Neuronal stem cell (in vitro differentiated cells): ENCODE results near the gene CEP131.

Source experiments
- DNase-seq: peaks from one replicate; pipeline ENCODE4 v3.0.0-alpha.2; 2013; ENCODE audit warnings: low spot score
- H2AFZ ChIP-seq: one replicate; pipeline ENCODE4 v1.6.1; 2013; ENCODE audit warnings: mild to moderate bottlenecking, low read length, inconsistent platforms
- H2AK5ac ChIP-seq: 2 replicates; pipeline ENCODE4 v1.6.1; 2013; ENCODE audit warnings: low read depth, mild to moderate bottlenecking, inconsistent platforms, low read length, moderate library complexity, mixed read lengths
- H2BK120ac ChIP-seq: 2 replicates; pipeline ENCODE4 v1.6.1; 2013; ENCODE audit warnings: low read depth, mild to moderate bottlenecking, inconsistent platforms, low read length, moderate library complexity, mixed read lengths
- H2BK12ac ChIP-seq: one replicate; pipeline ENCODE4 v1.6.1; 2013; ENCODE audit warnings: low read length, inconsistent platforms
- H2BK15ac ChIP-seq: 2 replicates; pipeline ENCODE4 v1.6.1; 2013; ENCODE audit warnings: mild to moderate bottlenecking, low read length, inconsistent platforms, mixed read lengths
- H2BK5ac ChIP-seq: one replicate; pipeline ENCODE4 v1.6.1; 2013; ENCODE audit warnings: inconsistent platforms, mild to moderate bottlenecking, low read length, moderate library complexity
- H3K14ac ChIP-seq: one replicate; pipeline ENCODE4 v1.6.1; 2013; ENCODE audit warnings: low read length, inconsistent platforms
- H3K18ac ChIP-seq: 2 replicates; pipeline ENCODE4 v1.6.1; 2013; ENCODE audit warnings: low read length, inconsistent platforms
- H3K23ac ChIP-seq: 2 replicates; pipeline ENCODE4 v1.6.1; 2013; ENCODE audit warnings: low read depth, mild to moderate bottlenecking, mixed read lengths, low read length, inconsistent platforms; ENCODE audit not compliant: poor library complexity
- H3K27ac ChIP-seq: replicated peaks from 3 replicates; pipeline ENCODE4 v1.5.1; 2013; ENCODE audit warnings: low read length, inconsistent platforms
- H3K27me3 ChIP-seq, 3 experiments: 2 replicates each; pipeline ENCODE4 v1.6.1; 2013; ENCODE audit warnings: low read length in 3 of 3, mild to moderate bottlenecking in 2 of 3, inconsistent platforms in 1 of 3, low read depth in 1 of 3, mixed read lengths in 1 of 3, moderate library complexity in 1 of 3; ENCODE audit not compliant: control insufficient read depth in 3 of 3, insufficient read depth in 3 of 3
- H3K36me3 ChIP-seq, 2 donors: replicated peaks in 1 of 2; 2 replicates each; pipeline ENCODE4 v1.6.1; 2013; ENCODE audit warnings: low read length in 2 of 2; ENCODE audit not compliant: control insufficient read depth in 2 of 2, insufficient read depth in 2 of 2
- H3K4ac ChIP-seq: 2 replicates; pipeline ENCODE4 v1.6.1; 2013; ENCODE audit warnings: inconsistent platforms, mild to moderate bottlenecking, low read length, moderate library complexity
- H3K4me1 ChIP-seq, 2 donors: 1 replicate in 1 of 2; 2 replicates in 1 of 2; pipeline ENCODE4 v1.6.1; 2013; ENCODE audit warnings: low read length in 2 of 2, low read depth in 1 of 2; ENCODE audit not compliant: control insufficient read depth in 2 of 2, insufficient read depth in 1 of 2
- H3K4me2 ChIP-seq: one replicate; pipeline ENCODE4 v1.6.1; 2013; ENCODE audit warnings: mild to moderate bottlenecking, low read length, inconsistent platforms; ENCODE audit not compliant: insufficient read depth, poor library complexity, severe bottlenecking
- H3K4me3 ChIP-seq, 2 donors: 2 replicates each; pipeline ENCODE4 v1.5.1; 2013; ENCODE audit warnings: low read length in 2 of 2, mild to moderate bottlenecking in 2 of 2, inconsistent platforms in 1 of 2, moderate library complexity in 1 of 2
- H3K79me1 ChIP-seq: one replicate; pipeline ENCODE4 v1.6.1; 2013; ENCODE audit warnings: low read depth, mild to moderate bottlenecking, inconsistent platforms, low read length, moderate library complexity
- H3K9ac ChIP-seq: one replicate; pipeline ENCODE4 v1.6.1; 2013; ENCODE audit warnings: mild to moderate bottlenecking, low read depth, low read length, inconsistent platforms; ENCODE audit not compliant: poor library complexity
- H3K9me3 ChIP-seq, 2 donors: replicated peaks in 1 of 2; 2 replicates each; pipeline versions ENCODE3 to v1.6.1; 2013; ENCODE audit warnings: low read length in 2 of 2, mild to moderate bottlenecking in 2 of 2, inconsistent platforms in 1 of 2, low read depth in 1 of 2, mixed read lengths in 1 of 2, moderate library complexity in 1 of 2; ENCODE audit not compliant: control insufficient read depth in 2 of 2, insufficient read depth in 1 of 2
- H4K8ac ChIP-seq: one replicate; pipeline ENCODE4 v1.6.1; 2013; ENCODE audit warnings: low read depth, mild to moderate bottlenecking, inconsistent platforms, low read length, moderate library complexity
- H4K91ac ChIP-seq: one replicate; pipeline ENCODE4 v1.6.1; 2013; ENCODE audit warnings: low read length, low read depth, mild to moderate bottlenecking, inconsistent platforms; ENCODE audit not compliant: poor library complexity
- WGBS, 2 donors: extraction: QIAGEN DNeasy Blood & Tissue Kit; methylation state at CpG; one replicate each; pipeline ENCODE4 v1.1.7; 2013; ENCODE audit warnings: missing lambda C conversion rate in 2 of 2, mixed read lengths in 1 of 2; ENCODE audit not compliant: insufficient read length in 2 of 2, insufficient replicate concordance in 1 of 2; ENCODE audit errors: extremely low coverage in 2 of 2; 5-methylcytosine and 5-hydroxymethylcytosine counted together

CEP131 gene

DNA sequence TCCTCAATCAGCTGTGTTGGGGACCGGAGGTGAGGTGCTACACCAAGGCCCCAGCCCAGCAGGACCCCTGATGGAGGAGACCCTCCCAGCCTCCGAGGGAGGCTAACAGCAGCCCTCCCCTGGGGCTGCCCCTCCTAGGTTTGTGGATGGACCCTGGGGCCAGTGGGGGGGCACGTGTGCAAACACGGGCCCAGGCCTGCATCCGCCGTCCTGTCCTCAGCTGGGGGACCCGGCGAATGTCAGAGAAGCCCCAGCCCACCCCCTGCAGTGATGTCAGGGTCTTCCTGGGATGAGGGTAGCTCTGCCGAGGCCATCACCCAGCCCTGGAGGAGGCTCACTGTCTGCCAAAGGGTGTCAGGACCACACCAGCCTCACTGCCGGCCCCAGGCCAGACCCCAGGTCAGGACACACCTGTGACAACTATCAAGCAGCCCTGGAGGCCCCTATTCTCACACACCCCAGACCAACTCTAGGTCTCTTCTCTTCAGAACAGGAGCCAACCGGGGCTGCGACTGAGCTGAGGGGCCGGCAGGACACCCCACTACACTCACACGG lies 26.7 kb downstream of the CEP131 start:
- no peak for DNase-seq
- Histone ChIP-seq H2BK120ac (no peak overlapping the region), H3K14ac (no peak overlapping the region), H3K18ac (no peak overlapping the region), H3K4me3 (no peak overlapping the region), H4K91ac (no peak overlapping the region), H4K8ac (no peak overlapping the region), H2AFZ (no peak overlapping the region), H2BK12ac (no peak overlapping the region), H3K4me2 (peak overlapping the region; percentile 2), H3K23ac (no peak overlapping the region), H3K27ac (no peak overlapping the region), H3K9me3 (no peaks in the 10 kb centered on the region), H2BK5ac (no peak overlapping the region), H3K9ac (no peak overlapping the region), H3K4me1 (no peaks in the 10 kb centered on the region), H3K27me3 (no peaks in the 10 kb centered on the region), H3K4ac (no peak overlapping the region), H2BK15ac (no peak overlapping the region), H2AK5ac (no peak overlapping the region), H3K79me1 (peaks cover 5% of the 10 kb centered on the region), H3K36me3 (peaks cover 35 to 91% of the 10 kb centered on the region in 2 donors)
- WGBS, 2 donors = no CpG with 5 or more reads among the region's 14 CpGs

DNA sequence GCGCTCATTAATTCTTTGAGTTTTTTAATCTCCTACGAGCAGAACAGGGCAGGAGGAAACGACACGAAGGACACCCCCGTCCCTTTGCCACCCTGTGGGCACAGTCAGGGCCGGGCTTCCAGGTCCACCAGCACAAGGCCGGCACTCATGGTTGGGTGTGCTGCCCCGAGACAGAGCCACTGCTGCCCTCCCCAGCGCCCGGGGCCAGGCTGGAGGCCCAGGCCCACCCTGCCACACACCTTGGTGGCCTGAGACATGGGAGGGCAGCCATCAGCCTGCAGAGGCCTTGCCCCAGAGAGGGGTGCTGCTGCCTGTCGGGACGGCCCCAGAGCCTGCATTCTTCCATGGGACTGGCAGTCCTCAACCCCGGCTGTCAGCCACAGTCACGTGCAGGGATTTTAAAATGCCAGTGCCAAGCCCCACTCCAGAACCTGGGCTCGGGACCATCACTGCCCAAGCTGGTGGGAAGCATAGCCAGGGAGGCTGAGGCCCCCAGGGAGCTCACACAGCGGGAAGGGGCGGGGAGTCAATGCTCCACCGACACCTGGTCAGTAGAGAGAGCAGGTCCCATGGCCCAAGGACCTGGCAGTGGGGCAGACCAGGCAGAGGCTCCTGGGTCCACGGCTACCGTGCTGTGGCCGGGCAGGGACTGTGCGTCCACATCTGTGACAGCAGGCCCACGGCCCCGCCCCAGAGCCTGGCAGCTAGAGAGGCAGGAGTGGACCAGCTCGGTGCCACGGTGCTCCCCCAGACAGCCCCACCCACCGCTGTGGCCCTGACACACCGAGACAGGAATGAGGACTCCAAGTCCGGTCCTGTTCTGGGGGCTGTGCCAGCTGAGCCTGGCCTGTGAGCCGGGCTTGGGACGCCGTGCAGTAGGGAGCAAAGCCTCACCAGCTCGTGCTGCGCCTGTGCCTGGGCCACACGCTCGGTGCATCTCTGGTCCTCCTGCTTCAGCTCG lies 27.5 kb downstream of the CEP131 start:
- H2AFZ ChIP-seq = no peak overlapping the region
- no peak overlapping the region for H2BK120ac ChIP-seq
- no peaks in the 10 kb centered on the region for H3K4me1 ChIP-seq
- peaks cover 40 to 89% of the 10 kb centered on the region in 2 donors for H3K36me3 ChIP-seq
- no CpG with 5 or more reads among the region's 37 CpGs for WGBS, 2 donors
- no peak overlapping the region for H3K14ac ChIP-seq
- no peak overlapping the region for H3K4me2 ChIP-seq
- DNase-seq = no peak
- no peaks in the 10 kb centered on the region for H3K9me3 ChIP-seq
- no peak overlapping the region for H3K4ac ChIP-seq
- peak overlapping the region; percentile 47 for H3K9ac ChIP-seq
- no peak overlapping the region for H3K27ac ChIP-seq
- no peak overlapping the region for H2BK5ac ChIP-seq
- no peaks in the 10 kb centered on the region for H3K27me3 ChIP-seq
- no peak overlapping the region for H4K8ac ChIP-seq
- no peak overlapping the region for H3K18ac ChIP-seq
- H2AK5ac ChIP-seq = no peak overlapping the region
- no peak overlapping the region for H2BK12ac ChIP-seq
- no peak overlapping the region for H4K91ac ChIP-seq
- H2BK15ac ChIP-seq = no peak overlapping the region
- H3K79me1 ChIP-seq = peaks cover 2% of the 10 kb centered on the region
- no peak overlapping the region for H3K4me3 ChIP-seq
- H3K23ac ChIP-seq = no peak overlapping the region

DNA sequence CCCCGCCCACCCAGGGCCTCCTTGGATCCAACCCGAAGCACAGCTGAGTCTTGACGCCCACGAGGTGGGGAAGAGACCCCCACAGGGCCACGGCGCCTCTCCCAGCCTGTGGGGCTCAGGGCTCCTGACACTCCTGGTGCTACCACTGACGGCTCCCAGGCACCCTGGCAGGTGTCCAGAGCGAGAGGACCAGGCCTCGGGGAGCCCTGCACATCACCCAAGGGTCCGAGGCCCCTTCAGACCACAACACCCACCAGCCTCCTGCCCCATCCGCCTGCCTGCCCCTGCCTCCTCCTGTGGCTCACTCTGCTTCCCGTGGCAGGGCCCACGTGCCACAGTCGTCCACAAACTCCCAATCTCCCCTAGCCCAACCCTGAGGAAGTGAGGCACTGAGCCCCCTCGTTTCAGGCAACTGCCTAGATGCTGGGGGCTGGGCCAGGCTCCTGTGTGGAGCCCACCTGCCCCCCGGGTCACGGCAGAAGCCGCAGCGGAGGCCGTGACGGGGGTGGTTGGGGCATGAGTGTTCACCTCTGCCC lies 28.5 kb downstream of the CEP131 start:
- Histone ChIP-seq H3K4ac (no peak overlapping the region), H2BK120ac (no peak overlapping the region), H2AK5ac (no peak overlapping the region), H4K8ac (no peak overlapping the region), H3K4me2 (no peak overlapping the region), H3K23ac (no peak overlapping the region), H2AFZ (no peak overlapping the region), H3K9ac (no peak overlapping the region), H2BK12ac (no peak overlapping the region), H3K18ac (no peak overlapping the region), H3K27me3 (no peaks in the 10 kb centered on the region), H3K36me3 (peaks cover 38 to 89% of the 10 kb centered on the region in 2 donors), H2BK15ac (no peak overlapping the region), H3K4me1 (no peaks in the 10 kb centered on the region), H3K27ac (no peak overlapping the region), H2BK5ac (no peak overlapping the region), H3K14ac (peak overlapping the region; percentile 38), H3K9me3 (no peaks in the 10 kb centered on the region), H3K79me1 (peaks cover 2% of the 10 kb centered on the region), H4K91ac (no peak overlapping the region), H3K4me3 (no peak overlapping the region)
- no CpG with 5 or more reads among the region's 21 CpGs for WGBS, 2 donors
- no peak for DNase-seq
